ENCODE data around the gene MSMB. TPM values are rescaled to one million over a fixed set of nuclear protein-coding genes. Genes with fewer than 3 reads are reported as not detected.

MSMB gene
- total RNA-seq, 1 experiment from 2014 or later = 2.4 TPM

DNA sequence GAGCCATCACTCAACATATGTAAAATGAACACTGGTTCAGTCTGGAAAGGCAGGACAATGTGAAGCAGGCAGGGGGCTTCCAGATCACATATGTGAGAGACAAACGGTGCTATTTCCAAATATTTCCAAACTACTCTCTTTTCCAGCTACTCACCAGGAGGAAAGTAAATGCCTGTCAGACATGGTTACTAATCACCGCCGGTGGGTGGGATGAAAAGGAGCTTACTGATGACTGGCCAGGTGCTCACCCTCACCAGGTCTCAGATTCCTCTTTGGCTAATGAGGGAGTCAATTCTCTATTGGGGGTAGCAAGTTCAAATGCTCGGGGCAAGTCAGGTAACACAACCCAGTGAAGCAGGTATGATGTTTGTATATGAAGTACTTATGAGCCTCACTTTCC lies 9.7 kb upstream of the MSMB start:
- TF ChIP-seq, protein P1, sequence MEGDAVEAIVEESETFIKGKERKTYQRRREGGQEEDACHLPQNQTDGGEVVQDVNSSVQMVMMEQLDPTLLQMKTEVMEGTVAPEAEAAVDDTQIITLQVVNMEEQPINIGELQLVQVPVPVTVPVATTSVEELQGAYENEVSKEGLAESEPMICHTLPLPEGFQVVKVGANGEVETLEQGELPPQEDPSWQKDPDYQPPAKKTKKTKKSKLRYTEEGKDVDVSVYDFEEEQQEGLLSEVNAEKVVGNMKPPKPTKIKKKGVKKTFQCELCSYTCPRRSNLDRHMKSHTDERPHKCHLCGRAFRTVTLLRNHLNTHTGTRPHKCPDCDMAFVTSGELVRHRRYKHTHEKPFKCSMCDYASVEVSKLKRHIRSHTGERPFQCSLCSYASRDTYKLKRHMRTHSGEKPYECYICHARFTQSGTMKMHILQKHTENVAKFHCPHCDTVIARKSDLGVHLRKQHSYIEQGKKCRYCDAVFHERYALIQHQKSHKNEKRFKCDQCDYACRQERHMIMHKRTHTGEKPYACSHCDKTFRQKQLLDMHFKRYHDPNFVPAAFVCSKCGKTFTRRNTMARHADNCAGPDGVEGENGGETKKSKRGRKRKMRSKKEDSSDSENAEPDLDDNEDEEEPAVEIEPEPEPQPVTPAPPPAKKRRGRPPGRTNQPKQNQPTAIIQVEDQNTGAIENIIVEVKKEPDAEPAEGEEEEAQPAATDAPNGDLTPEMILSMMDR (IDR thresholded peaks at IDR 0.05; ENCODE audit: unreplicated experiment) = no peak
- H3K27me3 Mint-ChIP-seq (ENCODE audit: unreplicated experiment) = peaks cover 30% of the 10 kb centered on the region
- intact Hi-C loops (cut with micrococcal nuclease; ENCODE audit: unreplicated experiment) = no loop called here
- H3K27ac Mint-ChIP-seq (ENCODE audit: unreplicated experiment) = no peak overlapping the region
- H3K4me3 Mint-ChIP-seq (ENCODE audit: low read depth, unreplicated experiment) = no peak overlapping the region
- H3K4me1 Mint-ChIP-seq (ENCODE audit: low read depth, unreplicated experiment) = no peaks in the 10 kb centered on the region
- no TSS peak for BruUV-seq (replicated peaks)
- no peaks in the 10 kb centered on the region for H3K36me3 Mint-ChIP-seq (ENCODE audit: insufficient read depth, unreplicated experiment)
- CTCF ChIA-PET = no interaction called here
- DNase-seq = no peak
- peaks cover 3% of the 10 kb centered on the region for H3K9me3 Mint-ChIP-seq (ENCODE audit: low read depth, unreplicated experiment)

DNA sequence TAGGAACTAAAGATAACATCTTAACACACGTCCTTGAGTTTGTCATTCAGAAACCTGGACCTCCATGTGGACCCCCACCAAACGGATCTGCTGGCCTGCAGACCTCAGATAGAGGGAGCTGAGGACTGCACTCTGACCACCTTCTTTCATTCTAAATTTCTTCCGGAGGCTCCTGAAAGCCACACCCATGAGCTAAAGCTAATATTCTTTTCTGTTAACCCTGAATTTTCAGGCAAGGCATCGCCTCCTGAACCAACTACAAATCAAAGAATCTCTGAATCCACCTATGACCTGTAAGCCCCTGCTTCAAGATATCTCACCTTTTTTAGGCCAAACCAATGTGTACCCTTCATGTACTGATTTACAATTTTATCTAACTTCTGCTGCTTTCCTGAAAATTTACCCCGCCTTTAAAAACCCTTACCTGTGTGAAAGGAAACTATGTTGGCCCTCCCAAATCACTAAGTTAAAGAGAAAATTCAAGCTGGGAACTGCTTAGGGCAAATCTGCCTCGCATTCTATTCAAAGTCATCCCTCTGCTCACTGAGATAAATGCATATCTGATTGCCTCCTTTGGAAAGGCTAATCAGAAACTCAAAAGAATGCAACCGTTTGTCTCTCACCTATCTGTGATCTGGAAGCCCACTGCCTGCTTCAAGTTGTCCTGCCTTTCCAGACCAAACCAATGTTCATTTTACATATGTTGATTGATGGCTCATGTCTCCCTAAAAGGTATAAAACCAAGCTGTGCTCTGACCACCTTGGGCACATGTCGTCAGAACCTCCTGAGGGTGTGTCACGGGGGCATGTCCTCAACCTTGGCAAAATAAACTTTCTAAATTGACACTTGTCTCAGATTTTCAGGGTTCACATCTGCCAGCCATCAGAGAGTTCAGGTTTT lies 7.7 kb upstream of the MSMB start:
- H3K36me3 Mint-ChIP-seq (ENCODE audit: insufficient read depth, unreplicated experiment) = no peaks in the 10 kb centered on the region
- no peak for DNase-seq
- BruUV-seq (replicated peaks) = no TSS peak
- H3K9me3 Mint-ChIP-seq (ENCODE audit: low read depth, unreplicated experiment) = peaks cover 3% of the 10 kb centered on the region
- intact Hi-C loops (cut with micrococcal nuclease; ENCODE audit: unreplicated experiment) = no loop called here
- no peak overlapping the region for H3K4me3 Mint-ChIP-seq (ENCODE audit: low read depth, unreplicated experiment)
- CTCF ChIA-PET = interaction anchor here (0.6 kb wide), 1 partner anchor 157 kb away, joined by 4 read pairs; no protein-coding TSS in a partner anchor
- H3K27me3 Mint-ChIP-seq (ENCODE audit: unreplicated experiment) = peaks cover 36% of the 10 kb centered on the region
- H3K4me1 Mint-ChIP-seq (ENCODE audit: low read depth, unreplicated experiment) = no peaks in the 10 kb centered on the region
- TF ChIP-seq, protein P1 (IDR thresholded peaks at IDR 0.05; ENCODE audit: unreplicated experiment) = no peak
- no peak overlapping the region for H3K27ac Mint-ChIP-seq (ENCODE audit: unreplicated experiment)

DNA sequence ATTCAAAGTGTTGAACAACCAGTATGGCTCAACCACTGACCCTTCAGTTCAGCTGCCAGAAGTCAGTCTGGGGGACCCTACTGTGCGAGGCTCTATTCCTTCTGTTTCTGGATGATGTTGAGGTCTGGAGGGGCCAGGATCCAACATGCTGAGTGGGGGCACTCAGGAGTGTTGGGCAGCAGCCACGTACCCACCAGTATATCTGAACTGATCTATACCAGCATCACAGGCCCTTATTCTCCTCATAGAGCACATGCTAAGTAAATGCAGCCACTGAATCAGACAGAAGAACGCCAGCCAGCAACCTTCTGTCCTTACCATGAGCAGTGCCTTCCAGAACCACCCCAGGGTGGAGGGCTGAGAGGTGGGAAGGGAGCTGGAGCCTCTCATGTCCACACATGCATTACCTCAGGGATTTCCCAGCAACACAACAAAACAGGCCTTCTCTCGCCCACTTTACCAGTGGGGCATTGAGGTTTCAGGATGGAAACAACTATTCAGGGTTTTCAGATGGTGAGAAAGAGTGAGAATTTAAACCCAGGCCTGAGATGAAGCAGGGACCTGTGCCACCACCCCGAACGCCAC lies 6.8 kb upstream of the MSMB start:
- H3K4me3 Mint-ChIP-seq (ENCODE audit: low read depth, unreplicated experiment) = no peak overlapping the region
- DNase-seq = no peak
- no peaks in the 10 kb centered on the region for H3K36me3 Mint-ChIP-seq (ENCODE audit: insufficient read depth, unreplicated experiment)
- no peaks in the 10 kb centered on the region for H3K4me1 Mint-ChIP-seq (ENCODE audit: low read depth, unreplicated experiment)
- H3K9me3 Mint-ChIP-seq (ENCODE audit: low read depth, unreplicated experiment) = peaks cover 3% of the 10 kb centered on the region
- TF ChIP-seq, protein P1 (IDR thresholded peaks at IDR 0.05; ENCODE audit: unreplicated experiment) = no peak
- intact Hi-C loops (cut with micrococcal nuclease; ENCODE audit: unreplicated experiment) = no loop called here
- CTCF ChIA-PET = interaction anchor here (0.6 kb wide), 1 partner anchor 156 kb away, joined by 4 read pairs; no protein-coding TSS in a partner anchor
- H3K27ac Mint-ChIP-seq (ENCODE audit: unreplicated experiment) = no peak overlapping the region
- peaks cover 38% of the 10 kb centered on the region for H3K27me3 Mint-ChIP-seq (ENCODE audit: unreplicated experiment)
- no TSS peak for BruUV-seq (replicated peaks)

DNA sequence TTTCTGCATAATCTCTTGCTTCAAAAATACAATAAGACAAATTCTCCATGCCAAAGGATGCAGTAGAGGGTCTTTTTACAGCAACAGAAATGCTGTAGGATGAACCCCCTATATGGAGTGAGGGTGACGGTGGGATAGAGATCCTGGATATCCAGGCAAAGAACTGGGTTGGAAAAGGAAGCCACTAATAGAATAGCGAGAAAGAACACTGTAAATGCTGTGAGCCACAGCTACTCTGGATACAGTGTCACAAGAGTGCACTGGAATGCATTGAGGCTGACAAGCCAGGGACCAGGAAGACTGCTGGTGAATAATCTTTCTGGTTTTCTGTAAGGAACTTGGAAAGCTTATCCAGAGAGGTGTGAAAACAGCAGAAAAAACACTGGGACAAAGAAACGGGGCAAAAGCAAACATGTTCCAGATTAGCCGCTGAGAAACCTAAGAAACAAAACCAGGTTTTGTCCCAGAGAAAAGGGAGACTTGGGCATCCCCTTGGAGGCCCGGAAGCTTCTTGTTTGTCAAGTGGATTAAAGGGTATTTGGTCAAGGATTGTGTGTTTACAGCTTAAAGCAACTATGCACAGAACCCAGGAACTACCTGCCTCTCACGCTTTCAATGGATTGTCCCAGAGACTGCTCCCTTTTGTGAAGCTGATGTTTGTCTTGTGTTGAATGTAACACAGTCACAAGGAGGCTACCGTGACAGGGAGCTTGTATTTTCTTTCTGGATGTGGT lies 6.2 kb upstream of the MSMB start:
- DNase-seq = no peak
- Mint-ChIP-seq H3K27ac (ENCODE audit: unreplicated experiment) (no peak overlapping the region), H3K4me3 (ENCODE audit: low read depth, unreplicated experiment) (no peak overlapping the region), H3K27me3 (ENCODE audit: unreplicated experiment) (peaks cover 45% of the 10 kb centered on the region), H3K36me3 (ENCODE audit: insufficient read depth, unreplicated experiment) (no peaks in the 10 kb centered on the region), H3K9me3 (ENCODE audit: low read depth, unreplicated experiment) (peaks cover 3% of the 10 kb centered on the region), H3K4me1 (ENCODE audit: low read depth, unreplicated experiment) (no peaks in the 10 kb centered on the region)
- intact Hi-C loops (cut with micrococcal nuclease; ENCODE audit: unreplicated experiment) = no loop called here
- CTCF ChIA-PET = interaction anchor here (0.9 kb wide), 1 partner anchor 15 kb away, joined by 4 read pairs; no protein-coding TSS in a partner anchor
- BruUV-seq (replicated peaks) = no TSS peak
- TF ChIP-seq, protein P1 (IDR thresholded peaks at IDR 0.05; ENCODE audit: unreplicated experiment) = no peak

All from Calu3 (cell line).